HCT116 (cell line): Measurements from ENCODE around the gene TRIP13. TPM values are rescaled to one million over a fixed set of nuclear protein-coding genes. Genes with fewer than 3 reads are reported as not detected.

Source experiments
- ATAC-seq: fragments of 200-7000 bp; cut with Tn5 transposase; 2 replicates; pipeline ENCODE4 v1.9.1; 2020; ENCODE audit warnings: mild to moderate bottlenecking, moderate library complexity
- BruUV-seq: library from RNA; stranded (reverse); fragments of 400-500 nt; replicated peaks from 2 replicates; lab custom pipeline; 2021; lab: Mats Ljungman, UMichigan
- CTCF ChIA-PET: fragments of 300-600 bp; sonication (Branson Sonifier 250); formaldehyde crosslinking; loops from one replicate; lab custom pipeline; 2021; ENCODE audit warnings: antibody characterized with exemption; lab: Charles Lee
- POLR2A ChIA-PET: fragments of 300-600, 350-600 bp; sonication (Branson Sonifier 250); formaldehyde crosslinking; loops from one replicate; lab custom pipeline; 2021; ENCODE audit warnings: antibody characterized with exemption; lab: Charles Lee
- RAD21 ChIA-PET, 2 experiments: fragments of 300-600 bp; sonication (Branson Sonifier 250); formaldehyde crosslinking; loops; one replicate each; lab custom pipeline; 2023; ENCODE audit warnings: low total read pairs in 2 of 2; ENCODE audit not compliant: uncharacterized antibody in 2 of 2, unreplicated experiment in 2 of 2, low non-redundant PET in 1 of 2; lab: Charles Lee
- DNase-seq: peaks from one replicate; pipeline ENCODE4 v3.0.0-alpha.2; 2010; ENCODE audit warnings: low read depth, low spot score
- H2AFZ ChIP-seq: fragments of 200-600 bp; shearing (Covaris generic), sonication (generic); 2 replicates; pipeline ENCODE4 v1.6.1; 2017; ENCODE audit warnings: low read depth, mixed run types, mixed read lengths, antibody characterized with exemption, low read length; ENCODE audit not compliant: poor library complexity, severe bottlenecking
- H3K27ac ChIP-seq: 2 replicates; pipeline ENCODE4 v1.5.1; 2012; ENCODE audit warnings: low read depth, low read length
- H3K27me3 ChIP-seq: fragments of 200-600 bp; sonication (generic); 2 replicates; pipeline ENCODE4 v1.6.1; 2016; ENCODE audit warnings: mixed run types, low read length, mixed read lengths; ENCODE audit not compliant: insufficient read depth
- H3K36me3 ChIP-seq, 2 experiments: fragments of 200-500 bp in 1 of 2; fragments of 200-600 bp in 1 of 2; sonication (Bioruptor generic) in 1 of 2; sonication (generic) in 1 of 2; 2 replicates each; pipeline versions ENCODE4 v1.5.1 to v1.6.1; 2014 to 2016; ENCODE audit warnings: low read length in 2 of 2, inconsistent platforms in 1 of 2, mixed read lengths in 1 of 2, mixed run types in 1 of 2; ENCODE audit not compliant: insufficient read depth in 2 of 2, control insufficient read depth in 1 of 2
- H3K4me1 ChIP-seq, 2 experiments: fragments of 200-600 bp in 1 of 2; sonication (generic) in 1 of 2; 2 replicates each; pipeline versions ENCODE4 v1.5.1 to v1.6.1; 2012 to 2017; ENCODE audit warnings: low read length in 2 of 2, inconsistent platforms in 1 of 2, mild to moderate bottlenecking in 1 of 2, mixed read lengths in 1 of 2, mixed run types in 1 of 2, moderate library complexity in 1 of 2; ENCODE audit not compliant: insufficient read depth in 2 of 2, control insufficient read depth in 1 of 2
- H3K4me2 ChIP-seq: fragments of 200-600 bp; sonication (generic); 2 replicates; pipeline ENCODE4 v1.6.1; 2017; ENCODE audit warnings: mixed run types, low read length, mixed read lengths
- H3K4me3 ChIP-seq, 2 experiments: fragments of 200-600 bp in 1 of 2; sonication (generic) in 1 of 2; replicated peaks in 1 of 2; 2 replicates each; pipeline ENCODE4 v1.5.1; 2011 to 2016; ENCODE audit warnings: low read length in 2 of 2, control low read depth in 1 of 2, low read depth in 1 of 2, mild to moderate bottlenecking in 1 of 2, mixed read lengths in 1 of 2, mixed run types in 1 of 2
- H3K79me2 ChIP-seq: fragments of 200-600 bp; sonication (generic); 2 replicates; pipeline ENCODE4 v1.6.1; 2017; ENCODE audit warnings: mild to moderate bottlenecking, mixed run types, low read length, moderate library complexity, mixed read lengths; ENCODE audit not compliant: insufficient read depth
- H3K9ac ChIP-seq: fragments of 200-600 bp; sonication (generic); 2 replicates; pipeline ENCODE4 v1.6.1; 2016; ENCODE audit warnings: low read length, mixed read lengths
- H3K9me2 ChIP-seq: fragments of 200-600 bp; sonication (generic), shearing (Covaris generic); 2 replicates; pipeline ENCODE4 v1.6.1; 2017; ENCODE audit warnings: mixed run types, mild to moderate bottlenecking, moderate library complexity; ENCODE audit not compliant: insufficient read depth
- H3K9me3 ChIP-seq, 2 experiments: fragments of 200-500 bp in 1 of 2; fragments of 200-600 bp in 1 of 2; sonication (Bioruptor generic) in 1 of 2; sonication (generic) in 1 of 2; 2 replicates each; pipeline ENCODE4 v1.6.1; 2014 to 2017; ENCODE audit warnings: low read length in 2 of 2, mixed read lengths in 2 of 2, inconsistent platforms in 1 of 2, low read depth in 1 of 2, mild to moderate bottlenecking in 1 of 2, mixed run types in 1 of 2, moderate library complexity in 1 of 2; ENCODE audit not compliant: control insufficient read depth in 1 of 2, insufficient read depth in 1 of 2
- H4K20me1 ChIP-seq: fragments of 200-600 bp; sonication (generic), shearing (Covaris generic); 2 replicates; pipeline ENCODE4 v1.6.1; 2017; ENCODE audit warnings: mixed run types, mild to moderate bottlenecking, moderate library complexity; ENCODE audit not compliant: insufficient read depth
- CBX3 ChIP-seq: IDR thresholded peaks from 2 replicates; pipeline ENCODE4 v1.6.1; 2012; ENCODE audit warnings: low read depth
- EZH2 ChIP-seq: fragments of 200-600 bp; sonication (generic); IDR thresholded peaks from 2 replicates; pipeline ENCODE4 v1.6.1; 2017; ENCODE audit warnings: antibody characterized with exemption, mixed run types
- FOSL1 ChIP-seq: IDR thresholded peaks from 2 replicates; pipeline ENCODE4 v1.6.1; 2012; ENCODE audit warnings: low read depth
- MAX ChIP-seq: IDR thresholded peaks from 2 replicates; pipeline ENCODE4 v1.6.1; 2012
- POLR2AphosphoS5 ChIP-seq: IDR thresholded peaks from 2 replicates; pipeline ENCODE4 v1.6.1; 2011; ENCODE audit warnings: mild to moderate bottlenecking, low read depth, low read length, moderate library complexity
- SRF ChIP-seq: IDR thresholded peaks from 2 replicates; pipeline ENCODE4 v1.6.1; 2012; ENCODE audit warnings: low read depth
- intact Hi-C: fragments of 100-400 bp; cut with micrococcal nuclease; formaldehyde crosslinking; loops from 2 replicates; pipeline ENCODE4 v1.10.0; 2022
- total RNA-seq: library from RNA; stranded (reverse); gene quantifications from one replicate; pipeline ENCODE4 v1.2.1, GENCODE V29; 2021; ENCODE audit not compliant: unreplicated experiment

The TRIP13 gene
- total RNA-seq, 1 experiment from 2014 or later, result 45.0 TPM

- DNase-seq (no peak), ATAC-seq (no peak)
- no peak overlapping the region for H2AFZ ChIP-seq
- POLR2A ChIA-PET, result no interaction called here
- H4K20me1 ChIP-seq, result no peaks in the 10 kb centered on the region
- H3K4me3 ChIP-seq, result no peak overlapping the region
- TF ChIP-seq CBX3, result no peak
- no peak for TF ChIP-seq POLR2AphosphoS5
- no peak for TF ChIP-seq SRF
- no peak for TF ChIP-seq MAX
- no peak for TF ChIP-seq FOSL1
- TF ChIP-seq EZH2, result no peak
- H3K9me3 ChIP-seq, result no peaks in the 10 kb centered on the region
- H3K36me3 ChIP-seq, result no peaks in the 10 kb centered on the region
- peaks cover 15% of the 10 kb centered on the region; the same call in 1 of the 2 replicates for H3K27me3 ChIP-seq
- BruUV-seq, result no TSS peak
- no peak overlapping the region for H3K4me2 ChIP-seq
- H3K9me2 ChIP-seq, result no peaks in the 10 kb centered on the region
- RAD21 ChIA-PET, result interaction anchor here (1.0 to 1.8 kb wide), 2 partner anchors 75 to 232 kb away, joined by 4 to 5 read pairs; no protein-coding TSS in a partner anchor
- CTCF ChIA-PET, result interaction anchor here (0.9 to 2.2 kb wide), 7 partner anchors 72 to 709 kb away, joined by 3 to 26 read pairs (median 7); partner anchors contain the start of gene NKD2
- H3K9ac ChIP-seq, result no peak overlapping the region
- H3K79me2 ChIP-seq, result no peaks in the 10 kb centered on the region
- intact Hi-C loops, result no loop called here
- no peak overlapping the region for H3K27ac ChIP-seq
- no peaks in the 10 kb centered on the region for H3K4me1 ChIP-seq
Measured at GRCh38 chr5:935510-936084, 42.9 kb downstream of the TRIP13 start.

- DNase-seq, result no peak
- H3K27ac ChIP-seq, result no peak overlapping the region
- no peak overlapping the region for H2AFZ ChIP-seq
- no peaks in the 10 kb centered on the region for H3K79me2 ChIP-seq
- no TSS peak for BruUV-seq
- no peak for ATAC-seq
- no peak overlapping the region for H3K4me2 ChIP-seq
- no peak overlapping the region for H3K4me3 ChIP-seq
- peaks cover 15% of the 10 kb centered on the region; the same call in 1 of the 2 replicates for H3K27me3 ChIP-seq
- intact Hi-C loops, result no loop called here
- no peak overlapping the region for H3K9ac ChIP-seq
- CTCF ChIA-PET, result no interaction called here
- no peaks in the 10 kb centered on the region for H3K9me2 ChIP-seq
- no peaks in the 10 kb centered on the region for H3K4me1 ChIP-seq
- H3K36me3 ChIP-seq, result no peaks in the 10 kb centered on the region
- no peaks in the 10 kb centered on the region for H4K20me1 ChIP-seq
- no peak for TF ChIP-seq CBX3
- no peak for TF ChIP-seq SRF
- TF ChIP-seq MAX, result no peak
- TF ChIP-seq, all 23 proteins: peak for 0
- no peaks in the 10 kb centered on the region for H3K9me3 ChIP-seq
- RAD21 ChIA-PET, result no interaction called here
- POLR2A ChIA-PET, result no interaction called here
Measured at GRCh38 chr5:936149-937144, 43.8 kb downstream of the TRIP13 start.
